ENCODE data around the gene KCNE1. TPM values are rescaled to one million over a fixed set of nuclear protein-coding genes. Genes with fewer than 3 reads are reported as not detected.

The KCNE1 gene
- total RNA-seq, 1 experiment from 2014 or later, result 0.91 TPM

GRCh38 chr21:34521561-34521960 lies 9.6 kb upstream of the KCNE1 start:
- no peaks in the 10 kb centered on the region for H3K27me3 Mint-ChIP-seq (ENCODE audit: insufficient read depth, unreplicated experiment)
- peaks cover 30% of the 10 kb centered on the region for H3K4me1 ChIP-seq
- peaks cover 18% of the 10 kb centered on the region for H3K4me1 Mint-ChIP-seq (ENCODE audit: low read depth, unreplicated experiment)
- TF ChIP-seq CTCF (IDR thresholded peaks at IDR 0.05; ENCODE audit: insufficient read depth in 1 of 2, low read depth in 1 of 2, low read length in 1 of 2, severe bottlenecking in 1 of 2, unreplicated experiment in 1 of 2), result no peak
- no peaks in the 10 kb centered on the region for H3K27me3 ChIP-seq (replicated peaks; ENCODE audit: control insufficient read depth, insufficient read depth, low read length)
- H3K9me3 Mint-ChIP-seq (ENCODE audit: unreplicated experiment), result no peaks in the 10 kb centered on the region
- intact Hi-C loops (cut with micrococcal nuclease; ENCODE audit: unreplicated experiment), result no loop called here
- ChIA-PET POLR2A (interaction anchor here (0.6 kb wide), 1 partner anchor 797 kb away, joined by 3 read pairs; no protein-coding TSS in a partner anchor), CTCF (interaction anchor here (1.9 kb wide), 1 partner anchor 81 kb away, joined by 13 read pairs; no protein-coding TSS in a partner anchor)
- no peak for DNase-seq
- H3K4me3 Mint-ChIP-seq (ENCODE audit: unreplicated experiment), result peak overlapping the region; percentile 17
- H3K36me3 Mint-ChIP-seq (ENCODE audit: insufficient read depth, unreplicated experiment), result peaks cover 67% of the 10 kb centered on the region
- BruUV-seq (replicated peaks), result no TSS peak
- no peaks in the 10 kb centered on the region for H3K9me3 ChIP-seq
- 0 out of 2 replicates have a peak overlapping the region, but pooled peaks have one; percentile 4 for H3K4me3 ChIP-seq (ENCODE audit: low read depth, low read length)
- H3K27ac Mint-ChIP-seq (ENCODE audit: unreplicated experiment), result peak overlapping the region; percentile 15
- no peaks in the 10 kb centered on the region; the same call in 1 of the 2 replicates for H3K36me3 ChIP-seq (ENCODE audit: control insufficient read depth, insufficient read depth, low read length)

DNA sequence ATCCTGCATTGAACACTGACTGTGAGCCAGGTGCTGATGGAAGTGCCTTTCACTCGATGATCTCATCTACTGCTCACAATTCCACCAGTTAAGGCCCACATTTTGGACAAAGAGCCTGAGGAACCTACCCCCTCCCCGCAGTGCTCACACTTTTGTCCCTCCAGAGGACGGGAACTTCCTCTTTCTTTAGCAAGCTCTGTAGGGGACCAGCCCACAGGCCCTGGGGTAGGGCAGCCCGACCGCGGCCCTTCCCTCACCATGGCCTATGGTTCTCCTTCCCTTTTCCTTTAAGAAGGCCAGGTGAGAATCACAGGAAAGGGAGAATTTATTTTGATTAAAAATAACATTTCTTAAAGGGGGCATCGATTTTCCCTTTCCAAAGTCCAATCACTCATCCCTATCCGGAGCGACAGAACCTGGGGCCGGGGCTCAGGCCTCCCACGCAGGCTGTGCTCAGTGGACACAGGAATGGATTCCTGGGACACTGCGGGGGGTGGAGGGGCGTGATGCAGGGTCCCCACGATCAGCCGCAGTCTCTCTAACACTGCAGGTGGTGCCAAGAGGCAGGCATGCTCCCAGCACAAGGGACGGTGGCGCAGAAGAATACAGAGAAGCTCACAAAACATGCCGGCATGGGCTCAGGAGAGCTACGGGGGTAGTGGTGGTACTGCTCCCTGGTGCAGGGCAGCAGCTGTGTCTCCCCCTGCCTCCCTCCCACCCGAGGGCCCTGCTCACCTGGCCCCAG lies 8.9 kb upstream of the KCNE1 start:
- no peaks in the 10 kb centered on the region; the same call in 1 of the 2 replicates for H3K36me3 ChIP-seq (ENCODE audit: control insufficient read depth, insufficient read depth, low read length)
- ChIA-PET CTCF (no interaction called here), POLR2A (no interaction called here)
- Mint-ChIP-seq H3K9me3 (ENCODE audit: unreplicated experiment) (no peaks in the 10 kb centered on the region), H3K27ac (ENCODE audit: unreplicated experiment) (peak overlapping the region; percentile 15), H3K4me3 (ENCODE audit: unreplicated experiment) (peak overlapping the region; percentile 17), H3K36me3 (ENCODE audit: insufficient read depth, unreplicated experiment) (peaks cover 67% of the 10 kb centered on the region), H3K4me1 (ENCODE audit: low read depth, unreplicated experiment) (peaks cover 18% of the 10 kb centered on the region), H3K27me3 (ENCODE audit: insufficient read depth, unreplicated experiment) (no peaks in the 10 kb centered on the region)
- H3K4me1 ChIP-seq, result peaks cover 30% of the 10 kb centered on the region
- no peaks in the 10 kb centered on the region for H3K27me3 ChIP-seq (replicated peaks; ENCODE audit: control insufficient read depth, insufficient read depth, low read length)
- BruUV-seq (replicated peaks), result no TSS peak
- no peak for DNase-seq
- no peak for TF ChIP-seq CTCF (IDR thresholded peaks at IDR 0.05; ENCODE audit: insufficient read depth in 1 of 2, low read depth in 1 of 2, low read length in 1 of 2, severe bottlenecking in 1 of 2, unreplicated experiment in 1 of 2)
- H3K4me3 ChIP-seq (ENCODE audit: low read depth, low read length), result no peak overlapping the region
- H3K9me3 ChIP-seq, result no peaks in the 10 kb centered on the region
- intact Hi-C loops (cut with micrococcal nuclease; ENCODE audit: unreplicated experiment), result no loop called here

- BruUV-seq (replicated peaks), result no TSS peak
- Mint-ChIP-seq H3K36me3 (ENCODE audit: insufficient read depth, unreplicated experiment) (peaks cover 67% of the 10 kb centered on the region), H3K4me1 (ENCODE audit: low read depth, unreplicated experiment) (peaks cover 17% of the 10 kb centered on the region), H3K27ac (ENCODE audit: unreplicated experiment) (no peak overlapping the region), H3K4me3 (ENCODE audit: unreplicated experiment) (no peak overlapping the region), H3K27me3 (ENCODE audit: insufficient read depth, unreplicated experiment) (no peaks in the 10 kb centered on the region), H3K9me3 (ENCODE audit: unreplicated experiment) (no peaks in the 10 kb centered on the region)
- H3K4me3 ChIP-seq (ENCODE audit: low read depth, low read length), result no peak overlapping the region
- H3K27me3 ChIP-seq (replicated peaks; ENCODE audit: control insufficient read depth, insufficient read depth, low read length), result no peaks in the 10 kb centered on the region
- H3K4me1 ChIP-seq, result peaks cover 30% of the 10 kb centered on the region
- no peaks in the 10 kb centered on the region for H3K9me3 ChIP-seq
- ChIA-PET CTCF (no interaction called here), POLR2A (no interaction called here)
- DNase-seq, result no peak
- intact Hi-C loops (cut with micrococcal nuclease; ENCODE audit: unreplicated experiment), result no loop called here
- no peak for TF ChIP-seq CTCF (IDR thresholded peaks at IDR 0.05; ENCODE audit: insufficient read depth in 1 of 2, low read depth in 1 of 2, low read length in 1 of 2, severe bottlenecking in 1 of 2, unreplicated experiment in 1 of 2)
- no peaks in the 10 kb centered on the region; the same call in 1 of the 2 replicates for H3K36me3 ChIP-seq (ENCODE audit: control insufficient read depth, insufficient read depth, low read length)
These were observed 8.3 kb upstream of the KCNE1 start for GRCh38 chr21:34520281-34520680.

Data from Caco-2 (cell line).